K562 (cell line): ENCODE measurements around the gene SERTAD3. TPM values are rescaled to one million over a fixed set of nuclear protein-coding genes. Genes with fewer than 3 reads are reported as not detected.

Experiments used
- ARID1B ChIP-seq: fragments of 450-650 bp; IDR thresholded peaks from 2 replicates; pipeline ENCODE4 v1.6.1; 2016; ENCODE audit warnings: antibody characterized with exemption, mild to moderate bottlenecking, inconsistent platforms
- CTCFL ChIP-seq: IDR thresholded peaks from 2 replicates; pipeline ENCODE4 v1.6.1; 2011; ENCODE audit warnings: borderline replicate concordance, low read depth, mild to moderate bottlenecking, moderate library complexity, low read length; ENCODE audit not compliant: insufficient read depth, poor library complexity, severe bottlenecking
- E4F1 ChIP-seq: fragments of 250-450 bp; sonication (Bioruptor Pico); IDR thresholded peaks from 2 replicates; pipeline ENCODE4 v1.5.0; 2021; ENCODE audit warnings: mild to moderate bottlenecking, borderline replicate concordance
- ELF2 ChIP-seq: fragments of 250-450 bp; sonication (Bioruptor Pico); IDR thresholded peaks from 2 replicates; pipeline ENCODE4 v1.5.0; 2021; ENCODE audit warnings: mild to moderate bottlenecking
- ETS1 ChIP-seq: conservative IDR thresholded peaks from 2 replicates; pipeline ENCODE4 v1.6.1; 2011; ENCODE audit warnings: low read depth, mild to moderate bottlenecking, low read length; ENCODE audit not compliant: control insufficient read depth
- FOXA1 ChIP-seq: fragments of 450-650 bp; IDR thresholded peaks from 2 replicates; pipeline ENCODE4 v1.6.1; 2016; ENCODE audit warnings: mild to moderate bottlenecking, borderline replicate concordance
- KAT2B ChIP-seq: IDR thresholded peaks from one replicate; pipeline ENCODE4 v1.6.1; 2012; ENCODE audit warnings: low read depth, mild to moderate bottlenecking, control low read depth, inconsistent platforms, low read length, moderate library complexity
- RREB1 ChIP-seq: fragments of 250-450 bp; sonication (Bioruptor Pico); IDR thresholded peaks from 2 replicates; pipeline ENCODE4 v1.4.0; 2020
- SPI1 ChIP-seq: IDR thresholded peaks from 2 replicates; pipeline ENCODE4 v1.6.1; 2011; ENCODE audit warnings: low read depth, low read length, control low read depth, borderline replicate concordance
- ZNF584 ChIP-seq: fragments of 200-800 bp; sonication (Bioruptor generic); IDR thresholded peaks from 2 replicates; pipeline ENCODE4 v1.6.1; 2016; ENCODE audit warnings: low read depth, mild to moderate bottlenecking, missing genetic modification characterization, missing compliant biosample characterization
- ZNF644 ChIP-seq: fragments of 200-800 bp; sonication (Bioruptor generic); IDR thresholded peaks from 2 replicates; pipeline ENCODE4 v1.6.1; 2016; ENCODE audit warnings: low read depth, missing genetic modification characterization, missing compliant biosample characterization
- ZNF780A ChIP-seq: fragments of 250-450 bp; sonication (Bioruptor Pico); IDR thresholded peaks from 2 replicates; pipeline ENCODE4 v1.5.0; 2021; ENCODE audit warnings: mild to moderate bottlenecking
- polyA plus RNA-seq, 8 experiments: library from polyadenylated mRNA; depleted of rRNA in 4 of 8; stranded (reverse) in 5 of 8; unstranded in 3 of 8; fragments of >200 nt; fragmentation: Nextera tagmentation in 2 of 8; fragmentation: Illumina TruSeq in 1 of 8; extraction: Ambion mirVana in 2 of 8; extraction: Trizol in 1 of 8; gene quantifications; 2 replicates each; pipeline versions ENCODE4 v1.2.1 to v1.2.3, GENCODE V29; 2011 to 2014; ENCODE audit warnings: inconsistent platforms in 1 of 8, missing spikeins in 1 of 8
- total RNA-seq, 7 experiments: library from RNA; depleted of rRNA in 6 of 7; stranded (reverse); fragments of >200 nt in 6 of 7; fragmentation: Illumina TruSeq in 2 of 7; extraction: Trizol in 2 of 7; gene quantifications; 2 replicates each; pipeline versions ENCODE4 v1.2.1 to v1.2.3, GENCODE V29; 2011 to 2021; ENCODE audit warnings: low replicate concordance in 1 of 7
- TF ChIP-seq, protein P1 (sequence below): sonication (generic); formaldehyde crosslinking; IDR thresholded peaks from 2 replicates; pipeline ENCODE4 v1.8.0; 2022; ENCODE audit warnings: mild to moderate bottlenecking, low read depth, missing genetic modification reagents

SERTAD3 gene
- total and polyA plus RNA-seq, 9 of the 15 experiments (the other 6 are each of a cell fraction or from before 2014, with no cell fraction given), result 5.4 to 28.9 (median 17.5) TPM

DNA sequence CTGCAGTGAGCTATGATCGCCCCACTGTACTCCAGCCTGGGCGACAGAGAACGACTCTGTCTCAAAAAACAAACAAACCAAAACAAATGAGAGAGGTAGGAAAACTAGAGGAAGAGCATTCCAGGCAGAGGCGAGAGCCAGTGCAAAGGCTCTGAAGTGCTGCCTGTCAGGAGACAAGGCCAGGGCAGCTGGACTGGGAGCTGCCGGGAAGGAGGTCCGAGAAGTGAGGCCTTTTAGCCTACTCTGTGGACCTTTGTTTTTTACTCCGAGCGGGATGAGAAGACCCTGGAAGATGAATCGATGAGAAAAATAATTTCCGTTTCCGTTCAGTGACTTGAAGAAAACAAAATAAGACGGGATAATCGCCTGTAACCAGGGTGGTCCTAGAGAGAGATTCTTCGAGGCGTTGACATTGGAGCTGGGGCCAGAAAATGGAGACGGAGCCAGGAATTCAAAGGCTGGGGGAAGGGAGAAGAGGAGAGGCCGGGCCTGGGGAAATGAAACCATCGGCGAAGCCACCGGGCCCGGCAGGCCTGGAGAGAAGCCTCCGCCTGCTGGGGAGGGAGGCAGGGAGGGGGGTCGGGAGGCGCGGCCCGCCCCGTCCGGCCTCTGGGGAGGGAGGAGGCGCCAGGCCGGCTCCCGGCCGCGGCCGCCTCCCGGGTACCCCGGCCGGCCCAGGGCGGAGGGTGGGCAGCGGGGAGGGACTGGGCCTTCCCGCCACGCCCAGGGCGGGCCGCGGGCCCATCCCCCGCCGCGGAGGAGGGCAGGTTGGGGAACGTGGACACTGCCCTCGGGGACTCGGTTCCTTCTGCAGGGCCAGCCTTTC, 10.5 kb downstream of the SERTAD3 start (continued):
- TF ChIP-seq, protein P1, sequence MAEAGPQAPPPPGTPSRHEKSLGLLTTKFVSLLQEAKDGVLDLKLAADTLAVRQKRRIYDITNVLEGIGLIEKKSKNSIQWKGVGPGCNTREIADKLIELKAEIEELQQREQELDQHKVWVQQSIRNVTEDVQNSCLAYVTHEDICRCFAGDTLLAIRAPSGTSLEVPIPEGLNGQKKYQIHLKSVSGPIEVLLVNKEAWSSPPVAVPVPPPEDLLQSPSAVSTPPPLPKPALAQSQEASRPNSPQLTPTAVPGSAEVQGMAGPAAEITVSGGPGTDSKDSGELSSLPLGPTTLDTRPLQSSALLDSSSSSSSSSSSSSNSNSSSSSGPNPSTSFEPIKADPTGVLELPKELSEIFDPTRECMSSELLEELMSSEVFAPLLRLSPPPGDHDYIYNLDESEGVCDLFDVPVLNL (CRISPR knock-in tag), result no peak
- no peak for TF ChIP-seq ELF2
- TF ChIP-seq E4F1 (CRISPR knock-in tag), result no peak
- TF ChIP-seq RREB1 (CRISPR knock-in tag), result no peak
- no peak for TF ChIP-seq CTCFL
- TF ChIP-seq ZNF584, result no peak
- no peak for TF ChIP-seq ZNF644 (tag)
- TF ChIP-seq ARID1B, result no peak
- TF ChIP-seq KAT2B, result no peak
- TF ChIP-seq SPI1, result no peak
- peak; percentile 77 for TF ChIP-seq ETS1
- TF ChIP-seq FOXA1, result no peak
- TF ChIP-seq ZNF780A, result no peak
